SK-N-DZ (cell line): ENCODE measurements around the gene SRPK2. TPM values are rescaled to one million over a fixed set of nuclear protein-coding genes. Genes with fewer than 3 reads are reported as not detected.
"Not testable (repeated sequence)": the region's sequence is repeated elsewhere in the genome, so short reads cannot be mapped to it uniquely, and the experiment has no call there.

Experiments
- DNase-seq: peaks from one replicate; pipeline ENCODE4 v3.0.0-alpha.2; 2015; ENCODE audit warnings: low spot score
- polyA plus RNA-seq, 2 experiments: library from polyadenylated mRNA; depleted of rRNA; stranded (reverse); fragments of >200 nt; gene quantifications; 2 replicates each; pipeline ENCODE4 v1.2.3, GENCODE V29; 2014

SRPK2 gene
- 21.5 and 22.5 TPM in 2 replicates for polyA plus RNA-seq (2014; cell fraction: cytosol; rRNA removed)
- polyA plus RNA-seq (2014; cell fraction: nucleus; rRNA removed): 17.4 and 21.4 TPM in 2 replicates

DNA sequence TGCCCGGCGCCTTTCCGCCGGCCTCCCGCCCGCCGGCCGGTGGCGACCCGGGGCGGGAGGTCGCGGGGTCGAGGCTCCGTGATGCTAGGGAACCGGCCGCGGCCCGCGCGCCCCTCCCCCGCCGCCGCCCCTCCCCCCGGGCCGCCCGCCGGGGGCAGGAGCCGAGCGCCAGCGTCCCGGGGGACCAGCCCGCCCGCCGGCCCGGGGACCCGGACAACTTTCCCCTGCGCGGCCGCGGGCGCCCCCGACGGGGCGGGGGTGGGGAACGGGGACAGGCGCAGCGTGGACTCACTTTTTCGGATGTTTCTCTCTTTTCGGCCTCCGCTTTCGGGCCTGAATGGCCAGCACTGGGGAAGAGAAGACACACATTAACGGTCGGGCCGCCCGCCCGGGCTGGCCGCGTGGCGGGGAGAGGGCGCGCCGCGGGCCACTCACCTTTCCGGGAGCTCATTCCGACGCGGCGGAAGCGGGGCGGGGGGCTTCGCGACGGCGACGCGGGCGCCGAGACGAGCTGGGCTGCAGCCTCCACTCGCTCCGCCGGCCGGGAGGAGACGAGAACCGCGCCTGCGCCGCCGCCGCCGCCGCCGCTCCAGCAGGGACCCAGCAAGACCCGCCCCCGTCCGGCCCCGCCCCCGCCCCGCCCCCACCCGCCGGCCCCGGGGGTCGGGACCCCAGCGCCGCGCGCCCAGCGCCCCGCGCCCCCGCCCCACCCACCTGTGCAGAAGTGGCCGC, at the start of gene SRPK2:
Gene SRPK2 (minus strand): TSS at position 566 of the 732 bp plus-strand sequence.
- peak; percentile 79 for DNase-seq

DNA sequence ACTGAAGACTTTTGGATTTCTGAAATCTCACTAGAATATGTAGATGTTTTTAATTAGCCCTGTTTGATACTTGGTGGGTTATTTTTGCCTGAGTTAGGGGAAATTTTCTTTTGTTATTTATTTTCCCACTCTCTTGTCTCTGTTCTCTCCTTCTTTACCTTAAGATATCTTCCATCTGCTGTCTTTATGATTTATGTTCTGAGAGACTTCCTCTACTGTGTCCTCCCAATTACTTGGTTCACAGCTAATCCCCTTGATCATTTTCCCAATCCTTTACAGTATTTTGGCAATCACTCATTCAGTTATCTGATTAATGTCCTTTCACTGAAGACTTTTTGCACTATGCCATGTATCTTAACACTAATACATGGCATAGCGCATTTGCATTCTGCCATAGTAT, 49.5 kb upstream of the SRPK2 start:
- DNase-seq: no peak

DNA sequence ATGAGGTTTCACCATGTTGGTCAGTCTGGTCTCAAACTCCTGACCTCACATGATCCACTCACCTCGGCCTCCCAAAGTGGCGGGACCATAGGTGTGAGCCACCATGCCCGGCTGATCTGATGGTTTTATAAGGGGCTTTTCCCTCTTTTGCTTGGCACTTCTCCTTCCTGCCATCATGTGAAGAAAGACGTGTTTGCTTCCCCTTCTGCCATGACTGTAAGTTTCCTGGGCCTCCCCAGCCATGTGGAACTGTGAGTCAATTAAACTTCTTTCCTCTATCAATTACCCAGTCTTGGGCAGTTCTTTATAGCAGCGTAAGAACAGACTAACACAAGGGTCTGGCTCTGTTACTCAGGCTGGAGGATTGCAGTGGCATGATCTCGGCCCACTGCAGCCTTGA, 48.6 kb upstream of the SRPK2 start:
- not testable (repeated sequence) for DNase-seq

DNA sequence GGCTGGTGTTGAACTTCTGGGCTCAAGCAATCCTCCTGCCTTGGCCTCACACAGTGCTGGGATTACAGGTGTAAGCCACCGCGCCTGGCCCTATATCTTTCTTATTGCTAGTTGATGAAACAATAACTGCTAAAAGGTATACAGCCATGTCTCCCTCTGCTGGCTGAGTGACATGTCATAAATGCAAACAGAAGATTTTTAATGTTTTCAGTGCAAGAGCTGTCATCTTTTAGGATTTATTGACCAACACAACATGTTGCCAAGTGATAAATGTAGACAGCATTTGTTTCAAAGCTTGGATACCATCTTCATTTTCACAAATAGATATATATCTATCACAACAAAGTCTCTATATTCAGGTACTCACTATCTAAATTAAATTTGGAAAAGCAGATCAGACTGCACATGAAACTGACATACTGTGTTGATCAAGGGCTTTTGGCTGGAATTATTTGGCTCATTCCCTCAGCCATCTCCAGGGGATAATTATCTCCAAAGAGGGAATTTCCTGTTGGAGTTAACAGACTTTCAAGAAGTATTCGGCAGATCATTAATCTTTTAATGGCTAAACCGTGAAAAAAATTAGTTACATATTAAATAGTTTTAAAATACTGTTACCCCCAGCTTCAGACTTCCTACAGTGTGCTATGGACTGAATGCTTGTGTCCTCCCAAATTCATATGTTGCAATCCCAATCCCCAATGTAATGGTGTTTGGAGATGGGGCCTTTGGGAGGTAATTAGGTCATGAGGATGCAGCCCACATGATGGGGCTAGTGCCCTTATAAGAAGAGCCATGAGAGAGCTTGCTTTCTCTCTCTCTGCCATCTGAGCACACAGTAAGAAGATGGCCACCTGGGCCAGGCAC, 41.3 kb upstream of the SRPK2 start:
- DNase-seq: peak; percentile 59

DNA sequence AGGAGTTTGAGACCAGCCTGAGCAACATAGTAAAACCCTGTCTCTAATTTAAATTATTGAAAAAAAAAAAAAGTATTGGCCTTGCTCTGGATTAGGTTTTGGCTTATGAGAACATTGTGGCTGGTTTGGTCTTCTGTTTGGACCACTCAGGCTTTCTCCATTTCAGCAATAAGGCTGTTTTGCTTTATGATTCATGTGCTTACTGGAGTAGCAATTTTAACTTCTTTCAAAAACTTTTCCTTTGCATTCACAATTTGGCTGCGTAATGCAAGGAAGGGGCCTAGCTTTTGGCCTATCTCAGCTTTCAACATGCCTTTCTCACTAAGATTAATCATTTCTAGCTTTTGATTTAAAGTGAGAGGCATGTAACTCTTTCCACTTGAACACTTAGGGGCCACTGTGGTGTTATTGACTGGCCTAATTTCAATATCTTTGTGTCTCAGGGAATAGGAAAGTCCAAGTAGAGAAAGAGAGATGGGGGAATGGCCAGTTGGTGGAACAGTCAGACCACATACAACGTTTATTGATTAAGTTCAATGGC, 38.0 kb upstream of the SRPK2 start:
- no peak for DNase-seq

DNA sequence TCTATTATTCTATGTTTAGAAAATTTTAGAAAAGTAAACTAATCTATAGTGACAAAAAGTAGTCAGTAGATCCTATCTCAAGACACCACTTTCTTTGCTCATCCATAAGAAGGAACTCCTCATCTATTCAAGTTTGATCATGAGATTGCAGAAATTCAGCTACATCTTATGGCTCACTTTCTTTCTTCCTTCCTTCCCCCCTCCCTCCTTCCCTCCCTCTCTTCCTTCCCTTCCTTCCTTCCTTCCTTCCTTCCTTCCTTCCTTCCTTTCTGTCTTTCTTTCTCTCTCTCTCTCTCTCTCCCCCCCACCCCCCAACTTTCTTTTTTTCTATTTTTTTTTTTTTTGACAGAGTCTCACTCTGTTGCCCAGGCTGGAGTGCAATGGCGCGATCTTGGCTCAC, 35.3 kb upstream of the SRPK2 start:
- no peak for DNase-seq

DNA sequence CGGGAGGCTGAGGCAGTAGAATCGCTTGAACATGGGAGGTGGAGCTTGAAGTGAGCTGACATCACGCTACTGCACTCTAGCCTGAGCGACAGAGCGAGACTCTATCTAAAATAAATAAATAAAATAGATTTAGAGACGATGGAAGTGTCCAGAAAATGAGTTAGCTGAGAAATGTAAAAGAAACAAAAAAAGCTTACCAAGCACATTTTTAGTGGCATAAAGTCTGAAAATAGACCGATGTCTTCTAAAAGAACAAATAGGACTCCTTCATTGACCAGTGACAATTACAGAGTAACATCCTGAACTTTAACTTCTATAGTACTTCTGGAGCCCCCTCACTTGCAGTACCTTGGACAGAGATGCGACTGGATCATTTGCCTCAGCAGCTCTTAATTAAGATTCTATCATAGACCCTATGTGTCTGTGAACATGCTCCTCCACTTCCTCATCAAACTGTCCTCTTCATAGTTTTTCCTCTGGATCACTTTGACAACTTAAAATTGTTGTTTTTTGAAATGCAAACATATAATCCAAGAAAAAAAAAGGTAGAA, 25.2 kb upstream of the SRPK2 start:
- DNase-seq: no peak

DNA sequence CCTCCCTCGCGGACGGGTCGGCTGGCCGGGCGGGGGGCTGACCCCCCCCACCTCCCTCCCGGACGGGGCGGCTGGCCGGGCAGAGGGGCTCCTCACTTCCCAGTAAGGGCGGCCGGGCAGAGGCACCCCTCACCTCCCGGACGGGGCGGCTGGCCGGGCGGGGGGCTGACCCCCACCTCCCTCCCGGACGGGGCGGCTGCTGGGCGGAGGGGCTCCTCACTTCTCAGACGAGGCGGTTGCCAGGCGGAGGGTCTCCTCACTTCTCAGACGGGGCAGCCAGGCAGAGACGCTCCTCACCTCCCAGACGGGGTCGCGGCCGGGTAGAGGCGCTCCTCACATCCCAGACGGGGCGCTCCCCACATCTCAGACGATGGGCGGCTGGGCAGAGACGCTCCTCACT, 22.1 kb upstream of the SRPK2 start:
- not testable (repeated sequence) for DNase-seq

DNA sequence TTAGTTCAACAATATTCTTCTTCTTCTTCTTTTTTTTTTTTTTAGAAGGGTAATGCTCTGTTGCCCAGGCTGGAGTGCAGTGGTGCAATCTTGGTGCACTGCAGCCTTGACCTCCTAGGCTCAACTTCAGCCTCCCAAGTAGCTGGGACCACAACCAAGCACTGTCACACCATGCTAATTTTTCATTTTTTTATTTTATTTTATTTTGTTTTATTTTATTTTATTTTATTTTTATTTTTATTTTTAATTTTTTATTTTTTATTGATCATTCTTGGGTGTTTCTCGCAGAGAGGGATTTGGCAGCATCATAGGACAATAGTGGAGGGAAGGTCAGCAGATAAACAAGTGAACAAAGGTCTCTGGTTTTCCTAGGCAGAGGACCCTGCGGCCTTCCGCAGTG, 21.1 kb upstream of the SRPK2 start:
- DNase-seq: not testable (repeated sequence)

DNA sequence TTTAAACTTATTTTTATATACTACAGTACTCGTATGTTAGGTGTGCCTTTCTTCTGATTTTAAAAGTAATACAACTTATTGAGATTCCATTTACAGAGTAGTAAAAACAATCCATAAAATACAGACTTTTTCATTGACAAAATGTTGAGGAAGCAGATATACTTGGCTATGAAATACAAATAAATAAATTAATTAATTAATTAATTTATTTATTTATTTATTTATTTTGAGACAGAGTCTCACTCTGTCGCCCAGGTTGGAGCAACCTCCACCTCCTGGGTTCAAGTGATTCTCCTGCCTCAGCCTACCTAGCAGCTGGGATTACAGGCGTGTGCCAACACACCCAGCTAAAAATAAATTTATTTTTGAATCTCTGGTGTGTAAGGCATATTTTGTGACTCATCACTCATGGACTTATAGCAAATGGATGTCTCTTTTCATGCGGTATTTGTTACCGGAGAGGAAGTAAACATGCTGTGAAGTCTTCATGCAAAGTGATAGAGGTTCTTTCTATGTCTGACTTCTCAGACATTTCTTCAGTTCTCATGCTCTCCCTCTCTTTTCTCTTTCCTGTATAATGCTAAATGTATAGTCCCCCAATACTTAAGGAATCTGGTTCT, 20.2 kb upstream of the SRPK2 start:
- no peak for DNase-seq

DNA sequence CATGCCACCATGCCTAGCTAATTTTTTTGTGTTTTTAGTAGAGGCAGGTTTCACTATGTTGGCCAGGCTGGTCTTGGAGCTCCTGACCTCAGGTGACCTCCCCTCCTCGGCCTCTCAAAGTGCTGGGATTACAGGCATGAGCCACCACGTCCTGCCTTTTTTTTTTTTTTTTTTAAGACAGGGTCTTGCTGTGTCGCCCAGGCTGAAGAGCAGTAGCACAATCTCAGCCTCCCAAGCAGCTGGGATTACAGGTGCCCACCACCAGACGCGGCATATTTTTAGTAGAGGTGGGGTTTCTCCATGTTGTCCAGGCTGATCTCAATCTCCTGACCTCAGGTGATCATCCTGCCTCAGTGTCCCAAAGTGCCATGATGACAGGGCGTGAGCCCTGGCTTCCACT, 14.4 kb upstream of the SRPK2 start:
- no peak for DNase-seq

DNA sequence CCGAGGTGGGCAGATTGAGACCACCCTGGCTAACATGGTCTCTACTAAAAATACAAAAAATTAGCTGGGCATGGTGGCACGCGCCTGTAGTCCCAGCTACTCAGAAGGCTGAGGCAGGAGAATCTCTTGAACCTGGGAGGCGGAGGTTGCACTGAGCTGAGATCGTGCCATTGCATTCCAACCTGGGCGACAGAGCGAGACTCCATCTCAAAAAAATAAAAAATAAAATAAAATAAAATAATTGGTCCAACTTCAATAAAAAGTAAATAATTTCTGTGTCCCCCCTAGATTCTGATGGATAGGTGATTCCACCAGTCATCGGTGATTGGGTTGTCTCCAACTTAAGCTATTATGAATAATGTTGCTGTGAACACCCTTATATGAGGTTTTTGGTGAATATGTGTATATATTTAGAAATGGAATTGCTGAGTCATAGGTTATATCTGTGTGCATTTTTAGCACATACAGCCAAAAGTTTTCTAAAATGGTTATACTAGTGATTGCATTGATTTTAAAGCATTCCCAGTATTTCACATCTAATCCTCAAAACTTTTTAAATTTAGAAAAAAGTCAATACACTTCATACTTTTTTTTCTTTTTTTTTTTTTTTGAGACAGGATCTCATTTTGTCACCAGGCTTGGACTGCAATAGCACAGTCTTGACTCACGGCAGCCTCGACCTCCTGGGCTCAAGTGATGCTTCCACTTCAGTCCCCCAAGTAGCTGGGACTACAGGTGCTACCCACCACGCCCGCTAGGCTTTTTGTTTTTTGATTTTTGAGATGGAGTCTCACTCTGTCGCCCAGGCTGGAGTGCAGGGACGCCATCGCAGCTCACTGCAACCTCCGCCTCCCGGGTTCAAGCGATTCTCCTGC, 13.7 kb upstream of the SRPK2 start:
- no peak for DNase-seq

DNA sequence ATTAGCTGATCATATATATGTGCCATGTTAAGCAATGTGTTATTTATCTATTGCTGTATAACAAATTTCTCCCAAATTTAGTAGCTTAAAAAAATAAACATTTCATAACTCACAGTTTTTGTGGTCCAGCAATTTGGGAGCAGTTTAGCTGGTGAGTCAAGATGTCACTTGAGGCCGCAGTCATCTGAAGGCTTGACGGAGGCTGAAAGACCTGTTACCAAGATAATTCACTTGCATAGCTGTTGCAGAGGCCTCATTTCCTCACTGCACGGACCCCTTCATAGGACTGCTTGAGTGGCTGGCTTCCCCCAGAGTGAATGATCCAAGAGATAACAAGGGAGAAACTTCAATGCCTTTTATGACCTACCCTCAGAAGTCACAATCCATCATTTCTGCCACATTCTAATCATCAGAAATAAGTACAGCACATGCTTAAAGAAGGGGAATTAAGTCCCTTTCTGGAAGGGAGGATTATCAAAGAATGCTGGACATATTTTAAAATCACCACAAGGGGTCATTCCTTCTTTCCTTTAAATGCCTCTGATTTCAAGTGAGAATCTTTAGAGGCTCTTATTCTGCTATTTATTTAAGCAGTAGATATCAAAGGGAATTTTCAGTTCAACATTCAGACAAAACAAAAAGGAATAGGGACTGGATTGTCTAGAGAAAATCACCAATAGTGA, 10.5 kb upstream of the SRPK2 start:
- DNase-seq: peak; percentile 38

DNA sequence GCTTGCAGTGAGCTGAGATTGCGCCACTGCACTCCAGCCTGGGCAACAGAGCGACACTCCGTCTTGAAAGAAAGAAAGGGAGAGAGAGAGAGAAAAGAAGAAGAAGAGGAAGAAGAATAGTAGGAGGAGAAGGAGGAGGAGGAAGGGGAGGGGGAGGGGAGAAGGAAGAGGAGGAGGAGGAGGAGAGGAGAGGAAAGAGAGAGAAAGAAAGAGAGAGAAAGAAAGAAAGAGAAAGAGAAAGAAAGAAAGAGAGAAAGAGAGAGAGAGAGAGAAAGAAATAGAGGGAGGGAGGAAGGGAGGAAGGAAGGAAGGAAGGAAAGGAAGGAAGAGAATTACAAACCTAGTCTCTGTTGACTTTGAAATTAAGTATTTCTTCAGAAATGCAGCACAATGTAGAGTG, 7.8 kb upstream of the SRPK2 start:
- DNase-seq: no peak

DNA sequence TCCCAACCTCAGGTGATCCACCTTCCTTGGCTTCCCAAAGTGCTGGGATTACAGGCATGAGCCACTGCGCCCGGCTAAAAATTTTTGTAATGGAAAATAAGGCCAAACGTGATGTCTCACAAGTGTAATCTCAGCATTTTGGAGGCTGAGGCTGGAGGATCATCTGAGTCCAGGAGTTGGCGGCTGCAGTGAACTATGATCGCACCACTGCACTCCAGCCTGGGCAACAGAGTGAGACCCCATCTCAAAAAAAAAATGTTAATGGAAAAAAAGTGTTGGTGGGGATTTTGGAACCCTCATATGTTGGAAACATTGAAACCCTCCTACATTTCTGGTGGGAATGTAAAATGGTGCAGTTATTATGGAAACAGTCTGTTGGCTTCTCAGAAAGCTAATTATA, 2.7 kb upstream of the SRPK2 start:
- no peak for DNase-seq

DNA sequence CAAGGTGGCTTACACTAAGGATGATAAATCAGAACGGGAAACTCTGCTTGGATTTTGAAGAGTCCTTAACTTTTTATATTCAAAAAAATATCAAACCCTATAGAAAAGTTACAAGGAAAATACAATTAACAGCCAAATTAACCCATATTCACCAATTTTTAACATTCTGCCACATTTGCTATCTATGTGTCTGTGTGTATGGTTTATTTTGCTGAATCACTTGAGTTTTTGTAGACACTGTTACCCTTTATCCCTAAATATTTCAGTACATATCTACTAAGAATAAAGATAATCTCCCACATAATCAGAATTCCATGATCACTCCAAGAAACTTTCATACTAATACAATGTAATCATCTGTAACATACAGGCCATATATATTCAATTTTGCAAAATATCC, 1.2 kb upstream of the SRPK2 start:
- DNase-seq: no peak

DNA sequence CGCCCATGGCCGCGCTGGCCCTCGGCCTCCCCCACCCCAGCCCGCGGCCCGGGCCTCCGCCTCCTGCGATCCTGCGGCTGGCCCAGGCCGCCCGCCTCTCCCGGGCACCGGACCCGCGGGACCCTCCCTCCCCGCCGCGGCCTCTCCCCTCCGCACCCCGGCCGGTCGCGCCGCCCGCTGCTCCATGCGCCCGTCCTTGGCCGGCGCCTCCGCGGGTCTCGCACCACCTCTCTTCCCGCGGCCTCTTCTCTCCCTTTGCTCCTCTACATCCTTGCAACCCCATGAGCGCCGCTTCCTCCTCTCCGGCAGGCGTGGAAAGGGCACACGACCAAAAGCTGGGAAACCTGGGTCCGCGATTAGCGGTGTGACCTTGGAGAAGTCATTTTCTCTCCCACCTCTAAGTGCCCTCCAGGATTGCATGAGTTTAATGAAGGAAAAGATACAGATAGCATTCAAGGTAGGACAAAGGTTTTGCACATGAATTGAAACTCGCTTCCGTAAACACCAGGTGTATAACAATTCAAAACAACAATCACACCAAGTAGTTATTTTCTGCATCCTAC, 448 bp upstream of the SRPK2 start:
- peak; percentile 76 for DNase-seq

DNA sequence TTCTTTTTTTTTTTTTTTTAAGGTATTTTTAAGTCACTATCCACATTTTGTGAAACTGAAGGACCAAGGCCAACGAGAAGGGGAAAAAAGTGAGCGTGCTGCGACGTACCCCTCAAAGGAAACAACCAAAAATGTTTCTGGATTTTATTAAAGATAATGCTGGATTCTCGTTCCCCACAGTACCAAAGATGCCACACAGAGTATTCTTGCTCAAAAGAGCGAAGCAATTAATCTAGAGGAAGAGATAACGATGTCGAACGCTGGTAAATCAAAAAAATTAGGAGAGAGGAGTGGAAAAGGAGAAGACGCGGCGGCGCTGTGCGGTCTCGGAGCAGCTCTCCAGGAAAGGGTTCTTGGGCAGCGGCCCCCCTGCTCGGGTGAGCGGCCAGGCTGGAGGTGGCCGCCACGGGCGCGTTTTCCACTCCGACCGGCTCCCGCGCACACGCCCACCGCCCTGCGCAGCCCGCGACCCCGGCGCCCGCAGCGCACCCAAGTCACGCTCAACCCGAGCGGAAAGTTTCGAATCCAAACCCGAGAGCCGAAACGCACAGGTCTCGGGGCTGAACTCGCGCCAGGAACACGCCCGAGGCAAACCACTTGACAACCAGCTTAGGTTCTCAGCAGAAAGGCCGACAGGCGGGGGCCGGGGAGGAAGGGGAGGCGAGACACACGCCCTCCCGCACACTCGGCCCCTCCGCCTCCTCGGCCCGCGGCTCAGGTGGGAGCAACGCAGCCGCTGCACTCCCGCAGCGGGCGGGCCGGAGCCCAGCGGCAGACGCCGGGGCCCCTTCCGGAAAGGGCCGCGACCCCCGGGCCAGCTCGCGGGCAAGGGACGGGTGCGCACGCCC, 989 bp downstream of the SRPK2 start:
- DNase-seq: peak; percentile 61

DNA sequence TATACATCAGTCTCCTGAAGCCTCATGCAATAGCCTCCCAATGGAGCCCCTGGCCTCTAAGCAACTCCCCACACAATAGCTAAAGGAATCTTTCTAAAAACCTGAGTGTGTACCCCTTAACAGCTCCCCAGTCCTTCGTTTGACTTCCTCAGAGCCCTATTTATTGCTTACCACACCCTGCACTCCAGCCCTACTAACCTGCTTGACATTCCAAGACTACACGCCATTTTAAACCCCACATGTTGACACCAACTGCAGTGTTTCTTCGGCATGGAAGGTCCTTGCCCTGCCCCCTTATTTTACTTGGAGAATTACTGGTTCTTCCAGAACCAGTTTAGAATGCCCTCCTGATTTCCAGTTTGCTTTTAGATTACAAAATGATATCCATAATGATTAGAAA, 10.8 kb downstream of the SRPK2 start:
- DNase-seq: no peak
